ENCODE measurements around the gene ISG20.
A peak's percentile ranks its signal among the peaks of the same experiment; 100 is the strongest.

The ISG20 gene

GRCh38 chr15:88702983-88703382, 64.2 kb downstream of the ISG20 start:
- DNase-seq (ENCODE audit: low read depth): no peak
- H3K4me3 ChIP-seq (ENCODE audit: low read depth, low read length): no peak overlapping the region
- in situ Hi-C loops (cut with HindIII; ENCODE audit: low sequenced_read_pairs): no loop called here
- TF ChIP-seq CTCF (IDR thresholded peaks at IDR 0.05; ENCODE audit: low read depth, low read length, missing control alignments): no peak

GRCh38 chr15:88703533-88703932, 64.7 kb downstream of the ISG20 start:
- in situ Hi-C loops (cut with HindIII; ENCODE audit: low sequenced_read_pairs): no loop called here
- no peak for TF ChIP-seq CTCF (IDR thresholded peaks at IDR 0.05; ENCODE audit: low read depth, low read length, missing control alignments)
- H3K4me3 ChIP-seq (ENCODE audit: low read depth, low read length): no peak overlapping the region
- no peak for DNase-seq (ENCODE audit: low read depth)

GRCh38 chr15:88704791-88705768, 66.3 kb downstream of the ISG20 start:
- peak overlapping the region; percentile 44 for H3K4me3 ChIP-seq (ENCODE audit: low read depth, low read length)
- no peak for DNase-seq (ENCODE audit: low read depth)
- in situ Hi-C loops (cut with HindIII; ENCODE audit: low sequenced_read_pairs): no loop called here
- no peak for TF ChIP-seq CTCF (IDR thresholded peaks at IDR 0.05; ENCODE audit: low read depth, low read length, missing control alignments)

- peak overlapping the region; percentile 44 for H3K4me3 ChIP-seq (ENCODE audit: low read depth, low read length)
- no peak for DNase-seq (ENCODE audit: low read depth)
- in situ Hi-C loops (cut with HindIII; ENCODE audit: low sequenced_read_pairs): no loop called here
- TF ChIP-seq CTCF (IDR thresholded peaks at IDR 0.05; ENCODE audit: low read depth, low read length, missing control alignments): no peak
Measured at GRCh38 chr15:88705769-88706165, 67.0 kb downstream of the ISG20 start.
